Posterior vena cava (tissue), 2 donors: Measurements from ENCODE around the gene ATP9A. TPM values are rescaled to one million over a fixed set of nuclear protein-coding genes. Genes with fewer than 3 reads are reported as not detected.
A peak's percentile ranks its signal among the peaks of the same experiment; 100 is the strongest.
"Not testable (repeated sequence)": the region's sequence is repeated elsewhere in the genome, so short reads cannot be mapped to it uniquely, and the experiment has no call there.

Experiments used
- DNase-seq: peaks from one replicate; pipeline ENCODE4 v3.0.0-alpha.2; 2020; ENCODE audit warnings: low spot score
- intact Hi-C, 2 donors: fragments of 100-400 bp; cut with DNase I; formaldehyde crosslinking; loops; one replicate each; pipeline versions ENCODE4 v1.14.1 to v1.14.2; 2022 to 2023
- total RNA-seq, 2 donors: library from RNA; stranded (reverse); fragmentation: NEBNext Ultra II Directional; extraction: Animal tissue kit (Norgen Biotek cat#: 25700); gene quantifications; one replicate each; pipeline ENCODE4 v1.2.1, GENCODE V29; 2021
- donor health status: DM: yes; HTN: yes; CAD: no.
- donor health status: DM: yes; HTN: yes; CAD: no.

Gene ATP9A
- total RNA-seq, 2 donors from 2014 or later = 36.6 to 61.2 TPM

DNA sequence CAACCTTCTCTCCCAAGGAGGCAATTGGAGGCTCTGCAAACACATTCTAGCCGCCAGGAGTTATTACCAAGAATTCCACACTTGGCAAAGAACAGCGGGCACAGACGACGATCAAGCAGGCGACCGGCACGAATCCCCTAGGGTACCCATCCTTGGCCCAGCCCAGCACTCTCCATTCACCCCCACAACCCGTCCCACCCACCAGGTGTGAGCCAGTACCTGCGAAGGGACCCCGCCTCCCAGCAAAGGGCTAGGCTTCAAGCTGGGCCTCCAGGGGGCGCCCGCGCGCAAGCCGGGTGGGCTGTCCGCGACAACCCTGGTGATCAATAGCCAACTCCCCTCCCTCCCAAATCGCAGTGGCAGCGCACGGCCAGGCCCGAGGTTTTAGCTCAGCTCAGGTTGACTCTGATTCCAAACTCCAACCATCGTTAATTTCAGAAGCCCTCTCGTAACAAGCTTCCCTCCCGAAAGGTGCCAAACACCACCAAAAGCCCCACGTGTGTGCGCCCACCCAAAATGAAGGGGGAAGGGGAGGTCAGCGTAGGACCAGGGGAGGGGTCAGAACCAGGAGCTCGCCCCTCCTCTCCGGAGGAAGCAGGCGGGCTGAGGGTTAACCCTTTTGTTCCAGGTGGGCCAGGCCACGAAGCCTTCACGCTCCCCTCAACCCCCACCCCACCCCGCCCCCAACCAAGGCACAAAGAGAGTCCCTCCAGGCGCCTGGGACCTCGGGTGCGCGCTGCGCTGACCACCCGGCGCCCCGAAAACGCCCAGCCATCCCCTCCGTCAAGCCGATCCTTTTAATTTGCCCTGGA lies 32.1 kb upstream of the ATP9A start:
- intact Hi-C loops = no loop called here
- no peak for DNase-seq

DNA sequence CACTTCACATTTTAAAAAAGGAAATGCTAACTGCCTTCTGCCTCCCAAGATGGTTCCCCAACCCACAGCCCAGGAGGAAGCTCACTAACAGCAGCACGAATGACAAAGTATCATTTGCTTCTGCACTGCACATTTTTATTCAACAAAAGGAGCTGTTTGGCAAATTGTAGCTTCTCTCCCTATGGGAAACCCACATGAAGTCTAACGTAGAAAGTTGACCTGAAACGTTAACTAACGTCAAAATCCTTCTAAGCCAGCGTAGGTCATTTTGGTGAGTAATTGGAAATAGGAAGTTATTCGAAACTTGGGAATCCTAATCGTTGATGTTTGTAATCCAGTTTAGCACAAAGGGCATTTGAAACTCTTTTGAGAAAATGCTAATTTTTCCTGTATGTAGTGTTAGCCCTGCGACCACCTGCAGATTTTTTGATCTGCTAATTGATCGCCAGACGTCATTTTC lies 31.2 kb upstream of the ATP9A start:
- no peak for DNase-seq
- intact Hi-C loops = no loop called here

GRCh38 chr20:51797357-51798025 lies 29.3 kb upstream of the ATP9A start:
- intact Hi-C loops = no loop called here

GRCh38 chr20:51796340-51796739 lies 28.1 kb upstream of the ATP9A start:
- no peak for DNase-seq
- intact Hi-C loops = no loop called here

More at GRCh38 chr20:51797357-51798025, 29.3 kb upstream of the ATP9A start:
- no peak for DNase-seq

DNA sequence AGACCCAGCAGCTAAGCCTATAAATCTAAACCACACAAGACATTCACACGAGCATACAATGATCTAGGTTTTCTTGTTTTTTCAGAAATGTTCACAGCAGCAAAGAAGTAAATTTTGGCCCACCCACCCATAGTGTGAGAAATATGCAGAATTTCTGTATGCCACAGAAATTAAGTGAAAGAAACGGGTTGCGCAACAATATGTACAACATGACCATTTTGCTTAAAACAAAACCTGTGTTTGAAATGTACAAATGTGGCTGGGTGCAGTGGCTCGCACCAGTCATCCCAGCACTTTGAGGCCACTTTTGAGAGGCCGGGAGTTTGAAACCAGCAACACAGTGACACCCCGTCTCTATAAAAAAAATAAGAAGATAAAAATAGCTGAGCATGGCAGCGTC lies 24.8 kb upstream of the ATP9A start:
- no peak for DNase-seq
- intact Hi-C loops = no loop called here

- intact Hi-C loops = no loop called here
- DNase-seq = no peak
Measured at GRCh38 chr20:51791626-51792025, 23.4 kb upstream of the ATP9A start.

GRCh38 chr20:51790256-51790655 lies 22.1 kb upstream of the ATP9A start:
- intact Hi-C loops = no loop called here
- DNase-seq = no peak

- no peak for DNase-seq
- intact Hi-C loops = no loop called here
Measured at GRCh38 chr20:51789434-51789833, 21.2 kb upstream of the ATP9A start.

GRCh38 chr20:51788822-51789221 lies 20.6 kb upstream of the ATP9A start:
- no peak for DNase-seq
- intact Hi-C loops = no loop called here

DNA sequence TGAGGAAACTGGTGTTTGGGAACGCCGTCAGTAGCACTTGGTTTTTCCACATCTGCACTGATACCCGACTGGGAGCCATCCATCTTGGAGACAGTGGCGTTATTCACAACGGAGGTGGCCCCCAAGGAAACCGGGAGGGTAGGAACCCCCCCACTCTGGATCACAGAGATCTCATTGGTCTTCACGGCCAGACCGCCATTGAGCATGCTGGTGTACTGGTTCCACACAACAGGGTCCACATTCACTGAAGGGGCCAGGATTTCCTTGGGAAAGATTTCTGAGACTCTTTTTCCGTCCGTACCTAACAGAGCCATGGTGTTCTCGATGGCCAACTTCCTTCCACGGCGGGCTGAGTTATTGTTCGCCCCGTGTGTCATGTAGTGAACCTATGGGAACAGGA lies 16.1 kb upstream of the ATP9A start:
- intact Hi-C loops = no loop called here
- DNase-seq = no peak

DNA sequence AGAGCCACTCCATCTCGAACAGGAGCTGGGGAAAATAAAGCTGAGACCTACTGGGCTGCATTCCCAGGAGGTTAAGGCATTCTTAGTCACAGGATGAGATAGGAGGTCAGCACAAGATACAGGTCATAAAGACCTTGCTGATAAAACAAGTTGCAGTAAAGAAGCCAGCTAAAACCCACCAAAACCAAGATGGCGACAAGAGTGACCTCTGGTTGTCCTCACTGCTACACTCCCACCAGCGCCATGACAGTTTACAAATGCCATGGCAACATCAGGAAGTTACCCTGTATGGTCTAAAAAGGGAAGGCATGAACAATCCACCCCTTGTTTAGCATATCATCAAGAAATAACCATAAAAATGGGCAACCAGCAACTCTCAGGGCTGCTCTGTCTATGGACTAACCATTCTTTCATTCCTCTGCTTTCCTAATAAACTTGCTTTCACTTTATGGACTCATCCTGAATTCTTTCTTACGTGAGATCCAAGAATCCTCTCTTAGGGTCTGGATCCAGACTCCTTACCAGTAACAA lies 10.1 kb upstream of the ATP9A start:
- intact Hi-C loops = not testable (repeated sequence)
- peak; percentile 3 for DNase-seq

GRCh38 chr20:51775241-51775640 lies 7.1 kb upstream of the ATP9A start:
- DNase-seq = no peak
- intact Hi-C loops = no loop called here

GRCh38 chr20:51772236-51772635 lies 4.0 kb upstream of the ATP9A start:
- intact Hi-C loops = no loop called here
- peak; percentile 56 for DNase-seq

GRCh38 chr20:51769976-51770615 lies 1.9 kb upstream of the ATP9A start:
- peak; percentile 50 for DNase-seq
- intact Hi-C loops = loop anchor here in 1 of 2 donors (10.0 kb wide), 1 partner anchor 55 kb away; no protein-coding TSS in a partner anchor

DNA sequence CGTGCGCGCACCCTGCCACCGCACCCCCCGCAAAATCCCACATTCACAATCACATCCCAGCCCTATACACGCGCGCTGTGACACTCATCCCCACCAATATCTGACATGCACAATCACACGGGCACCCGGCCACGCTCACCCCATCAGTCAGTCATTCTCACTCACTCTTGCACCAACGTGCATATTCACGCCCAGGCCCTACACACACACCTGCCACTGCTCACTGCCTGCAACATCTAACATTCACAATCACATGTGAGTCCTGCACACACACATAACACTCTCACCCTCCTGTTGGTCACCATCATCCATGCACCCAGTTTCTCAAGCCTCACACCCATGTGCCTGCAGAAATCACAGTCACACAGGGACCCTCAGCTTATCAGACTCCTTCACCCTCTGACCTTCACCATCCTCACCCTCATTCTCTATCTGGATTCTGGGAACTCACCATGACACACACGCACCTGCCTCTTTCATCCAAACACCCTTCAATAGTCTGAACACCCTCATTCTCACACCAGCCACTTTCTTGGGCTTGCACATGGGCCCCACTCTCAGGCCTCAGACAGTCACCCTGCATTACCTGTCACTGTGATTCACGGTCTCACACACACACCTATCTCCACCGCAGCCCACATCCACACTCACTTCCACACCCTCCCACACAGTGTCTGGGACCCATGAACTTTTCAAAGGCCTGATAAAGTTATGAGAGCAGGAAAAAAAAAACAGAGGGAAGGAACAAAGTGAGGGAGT lies 748 bp upstream of the ATP9A start:
- intact Hi-C loops = loop anchor here in 1 of 2 donors (10.0 kb wide), 1 partner anchor 54 kb away; no protein-coding TSS in a partner anchor

GRCh38 chr20:51766994-51767866 lies 960 bp downstream of the ATP9A start:
- peak; percentile 90 for DNase-seq
- intact Hi-C loops = loop anchor here in 1 of 2 donors (10.0 kb wide), 1 partner anchor 52 kb away; no protein-coding TSS in a partner anchor

More for the DNA sequence above, 748 bp upstream of the ATP9A start:
- DNase-seq = no peak

- intact Hi-C loops = loop anchor here in 1 of 2 donors (10.0 kb wide), 1 partner anchor 51 kb away; no protein-coding TSS in a partner anchor
- not testable (repeated sequence) for DNase-seq
Measured at GRCh38 chr20:51765381-51765780, 2.8 kb downstream of the ATP9A start.
